OCI-M2 (cell line): Measurements from ENCODE around the gene MYO9A.

Experiments
- DNase-seq: peaks from one replicate; lab custom pipeline; 2025; ENCODE audit not compliant: unreplicated experiment; lab: John Stamatoyannopoulos, UW

The MYO9A gene

DNA sequence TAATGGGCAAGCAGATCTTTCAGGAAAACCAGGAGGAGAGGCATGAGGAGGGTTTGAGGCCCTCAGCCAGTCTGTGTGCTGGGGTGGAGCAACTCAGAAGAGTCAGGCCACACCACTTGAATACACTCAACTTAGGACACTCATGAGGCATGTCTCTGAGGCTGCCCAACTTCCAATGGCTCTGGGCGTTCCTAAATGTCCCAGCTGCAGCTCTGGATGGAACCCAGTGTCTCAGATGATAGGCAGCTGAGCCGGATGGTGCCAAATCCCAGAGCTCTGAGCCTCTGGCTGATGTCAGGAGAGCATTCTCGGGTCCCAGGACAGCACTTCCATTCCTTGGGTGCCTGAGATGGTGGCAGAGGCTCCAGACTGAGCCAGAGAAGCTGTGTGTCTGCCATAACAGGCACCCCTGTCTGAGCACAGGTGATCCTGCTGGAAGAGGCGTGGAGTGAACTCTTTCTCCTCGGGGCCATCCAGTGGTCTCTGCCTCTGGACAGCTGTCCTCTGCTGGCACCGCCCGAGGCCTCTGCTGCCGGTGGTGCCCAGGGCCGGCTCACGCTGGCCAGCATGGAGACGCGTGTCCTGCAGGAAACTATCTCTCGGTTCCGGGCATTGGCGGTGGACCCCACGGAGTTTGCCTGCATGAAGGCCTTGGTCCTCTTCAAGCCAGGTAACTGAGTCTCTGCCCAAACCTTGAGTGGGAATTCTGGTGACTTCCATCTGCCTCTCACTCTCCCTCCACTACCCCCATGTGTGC lies 304.8 kb downstream of the MYO9A start:
- DNase-seq: no peak

- no peak for DNase-seq
Measured at GRCh38 chr15:71811752-71812735, 305.9 kb downstream of the MYO9A start.

DNA sequence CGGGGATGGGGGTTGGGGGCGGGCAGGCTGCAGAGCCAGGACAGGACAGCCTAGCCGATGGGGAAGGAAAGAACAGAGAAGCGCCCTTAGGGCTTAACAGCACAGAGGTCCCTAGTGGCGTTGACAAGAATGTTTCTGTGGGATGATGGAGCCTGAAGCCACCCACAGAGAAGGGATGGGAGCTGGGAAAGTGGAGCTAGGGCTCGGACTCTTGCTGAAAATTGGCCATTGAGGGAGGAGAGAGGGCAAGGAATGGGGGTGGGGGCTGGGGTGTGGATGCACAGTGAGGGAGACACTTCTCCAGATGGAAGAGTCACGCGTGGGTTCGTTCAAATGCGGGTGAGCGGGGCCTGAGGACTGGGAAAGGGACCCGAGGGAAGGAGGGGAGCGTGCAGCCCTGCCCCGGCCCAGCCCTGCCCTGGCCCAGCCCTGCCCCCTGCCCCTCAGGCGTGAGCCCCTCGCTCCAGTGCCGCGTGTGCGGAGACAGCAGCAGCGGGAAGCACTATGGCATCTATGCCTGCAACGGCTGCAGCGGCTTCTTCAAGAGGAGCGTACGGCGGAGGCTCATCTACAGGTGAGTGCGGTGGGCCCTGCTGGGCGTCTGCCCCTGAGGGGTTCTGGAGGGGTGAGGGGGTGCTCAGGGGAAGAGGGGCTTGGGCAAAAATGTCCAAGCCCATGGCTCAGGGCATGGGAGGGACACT lies 306.8 kb downstream of the MYO9A start:
- no peak for DNase-seq

DNA sequence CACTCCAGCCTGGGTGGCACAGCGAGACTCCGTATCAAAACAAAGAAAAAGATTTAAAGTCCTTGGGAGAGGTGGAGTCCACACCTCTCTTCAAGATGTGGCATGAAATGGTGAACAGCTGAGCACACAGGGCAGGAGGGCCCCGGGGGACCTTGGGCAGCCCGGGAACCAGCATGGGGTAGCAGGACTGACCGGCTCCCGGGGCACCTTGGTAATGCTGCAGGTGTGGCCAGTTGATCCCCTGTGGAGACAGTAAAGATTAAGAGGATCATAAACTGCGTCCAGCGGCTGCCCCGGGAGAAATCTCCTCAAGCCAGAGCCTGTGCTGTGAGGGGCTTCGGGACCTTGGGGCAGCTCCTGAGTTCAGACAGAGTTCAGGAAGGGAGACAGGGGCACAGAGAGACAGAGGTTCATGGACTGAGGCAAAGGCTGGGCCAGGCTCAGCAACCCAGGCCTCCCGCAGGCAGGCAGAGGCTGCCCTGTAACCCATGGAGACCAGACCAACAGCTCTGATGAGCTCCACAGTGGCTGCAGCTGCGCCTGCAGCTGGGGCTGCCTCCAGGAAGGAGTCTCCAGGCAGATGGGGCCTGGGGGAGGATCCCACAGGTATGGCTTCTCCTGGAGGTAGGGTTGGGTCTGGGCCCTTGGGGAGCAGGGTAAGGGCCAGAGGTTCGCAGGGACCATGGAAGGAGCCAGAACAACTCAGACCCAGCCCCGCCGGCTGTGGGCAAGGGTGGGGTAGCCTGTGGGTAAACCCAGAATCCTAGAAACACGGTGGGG lies 307.5 kb downstream of the MYO9A start, which contains the start of gene NR2E3:
TSS of gene NR2E3 (plus strand) at position 299 of the 780 bp plus-strand sequence. CDS start at position 489, 190 bp downstream.
- DNase-seq: no peak

- DNase-seq: no peak
Measured at GRCh38 chr15:71809346-71809745, 308.6 kb downstream of the MYO9A start.

DNA sequence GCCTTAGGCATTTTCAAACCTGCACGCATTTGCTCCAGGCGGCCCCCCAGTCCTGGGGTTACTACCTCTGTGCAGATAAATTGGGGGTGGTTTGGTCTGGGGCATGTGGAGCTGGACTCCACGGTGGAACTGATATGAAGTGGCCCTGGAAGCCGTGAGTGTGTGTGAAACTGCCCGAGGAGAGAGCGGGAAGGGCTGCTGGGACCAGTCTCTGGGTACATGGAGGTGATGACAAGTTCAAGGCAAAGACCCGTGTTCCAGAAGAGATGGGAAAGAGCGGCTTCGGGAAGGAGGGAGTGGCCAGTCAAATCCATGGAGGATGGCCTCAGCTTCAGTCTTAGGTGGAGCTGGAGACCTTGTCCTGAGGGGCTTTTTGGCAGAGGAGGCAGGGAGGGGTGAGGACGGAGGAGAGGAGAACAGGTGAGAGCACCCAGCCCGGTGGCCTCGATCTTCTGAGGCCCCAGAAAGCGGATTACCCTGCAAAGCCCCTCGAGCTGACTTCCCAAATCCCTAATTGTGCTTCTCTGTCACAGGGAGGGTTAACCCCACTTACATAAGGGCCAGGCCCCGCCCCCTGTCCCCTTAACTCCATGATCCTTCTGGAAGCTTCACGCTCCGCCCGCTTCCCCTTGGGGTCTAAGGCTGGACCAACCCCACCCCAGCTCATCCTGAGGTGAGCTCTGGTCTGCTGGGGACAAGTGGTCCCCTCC lies 309.5 kb downstream of the MYO9A start:
- no peak for DNase-seq

- no peak for DNase-seq
Measured at GRCh38 chr15:71807691-71808091, 310.3 kb downstream of the MYO9A start.

GRCh38 chr15:71807125-71807629 lies 310.8 kb downstream of the MYO9A start:
- DNase-seq: no peak

- DNase-seq: no peak
Measured at GRCh38 chr15:71806452-71806931, 311.5 kb downstream of the MYO9A start.

GRCh38 chr15:71804695-71805470 lies 313.1 kb downstream of the MYO9A start:
- DNase-seq: no peak

DNA sequence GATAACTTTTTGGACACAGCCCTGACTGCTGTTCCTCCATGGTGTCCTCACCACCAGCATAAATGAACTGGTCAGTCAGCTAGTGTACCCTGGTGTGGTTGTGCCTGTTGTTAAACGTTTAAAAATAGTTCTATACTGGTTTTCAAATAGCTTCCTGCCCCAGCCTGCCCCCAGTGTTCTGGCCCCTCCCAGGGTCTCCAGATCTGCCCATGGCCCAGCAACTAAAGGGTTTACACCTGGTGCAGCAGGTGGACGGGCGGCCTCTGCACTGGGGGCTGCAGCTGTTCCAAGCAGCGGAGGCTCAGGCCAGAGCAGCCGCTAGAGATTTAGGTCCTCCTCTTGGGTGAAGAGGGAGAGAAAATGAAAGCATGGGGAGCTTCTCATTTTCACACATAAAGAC lies 313.7 kb downstream of the MYO9A start:
- DNase-seq: no peak

GRCh38 chr15:71802770-71803169 lies 315.2 kb downstream of the MYO9A start:
- DNase-seq: no peak

DNA sequence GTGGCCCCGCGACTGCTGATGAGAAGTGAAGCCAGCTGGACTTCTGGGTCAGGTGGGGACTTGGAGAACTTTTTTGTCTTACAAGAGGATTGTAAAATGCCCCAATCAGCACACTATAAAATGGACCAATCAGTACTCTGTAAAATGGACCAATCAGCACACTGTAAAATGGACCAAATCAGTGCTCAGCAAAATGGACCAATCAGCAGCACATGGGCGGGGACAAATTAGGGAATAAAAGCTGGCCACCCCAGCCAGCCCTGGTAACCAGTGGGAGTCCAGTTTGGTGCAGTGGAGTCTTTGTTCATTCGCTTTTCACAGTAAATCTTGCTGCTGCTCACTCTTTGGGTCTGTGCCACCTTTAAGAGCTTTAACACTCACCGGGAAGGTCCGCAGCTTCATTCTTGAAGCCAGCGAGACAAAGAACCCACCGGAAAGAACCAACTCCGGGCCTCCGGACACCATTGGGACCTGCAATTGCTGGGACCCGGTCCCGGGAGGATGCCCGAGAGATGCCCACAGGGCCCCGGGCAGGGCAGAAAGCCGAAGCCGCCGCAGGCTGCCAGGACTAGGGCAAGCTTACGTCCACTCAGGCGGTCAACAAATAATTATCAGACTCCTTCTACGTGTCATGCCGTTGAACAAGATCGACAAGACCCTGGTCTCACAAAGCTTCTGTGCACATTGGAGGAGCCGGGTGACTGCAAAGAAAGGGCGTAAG lies 315.9 kb downstream of the MYO9A start:
- no peak for DNase-seq

GRCh38 chr15:71800835-71801745 lies 316.9 kb downstream of the MYO9A start:
- DNase-seq: no peak

- no peak for DNase-seq
Measured at GRCh38 chr15:71800190-71800589, 317.8 kb downstream of the MYO9A start.

GRCh38 chr15:71798641-71799040 lies 319.3 kb downstream of the MYO9A start:
- no peak for DNase-seq

GRCh38 chr15:71792521-71792920 lies 325.4 kb downstream of the MYO9A start:
- DNase-seq: no peak
